Activated B cell treated with CpG ODN at 0.5 μM for 24 hours (primary cell): ENCODE data around the gene SEC11A. TPM values are rescaled to one million over a fixed set of nuclear protein-coding genes. Genes with fewer than 3 reads are reported as not detected.

Experiments
- ATAC-seq: fragments of 200-7000 bp; cut with Tn5 transposase; one replicate; pipeline ENCODE4 v1.10.0; 2021; ENCODE audit warnings: low read depth, mild to moderate bottlenecking, moderate library complexity
- CTCF ChIA-PET: fragments of 350-600 bp; sonication (Branson Sonifier 250); formaldehyde crosslinking; loops from one replicate; lab custom pipeline; 2021; ENCODE audit warnings: antibody characterized with exemption; lab: Charles Lee
- POLR2A ChIA-PET: fragments of 350-600 bp; sonication (Branson Sonifier 250); formaldehyde crosslinking; loops from one replicate; lab custom pipeline; 2021; ENCODE audit warnings: antibody characterized with exemption; lab: Charles Lee
- DNase-seq: peaks from one replicate; pipeline ENCODE4 v3.0.0; 2022
- H3K27ac Mint-ChIP-seq: one replicate; pipeline ENCODE4 v1.8.0; 2020; ENCODE audit warnings: mixed read lengths
- H3K27me3 Mint-ChIP-seq: one replicate; pipeline ENCODE4 v1.8.0; 2021; ENCODE audit warnings: mixed read lengths
- H3K36me3 Mint-ChIP-seq: one replicate; pipeline ENCODE4 v1.8.0; 2021; ENCODE audit warnings: low read depth, mixed read lengths
- H3K4me1 Mint-ChIP-seq: one replicate; pipeline ENCODE4 v1.8.0; 2021; ENCODE audit warnings: mixed read lengths
- H3K4me3 Mint-ChIP-seq: one replicate; pipeline ENCODE4 v1.8.0; 2020; ENCODE audit warnings: mild to moderate bottlenecking, mixed read lengths
- H3K9me3 Mint-ChIP-seq: one replicate; pipeline ENCODE4 v1.8.0; 2020; ENCODE audit warnings: mixed read lengths
- intact Hi-C: fragments of 100-400 bp; cut with micrococcal nuclease; formaldehyde crosslinking; loops from one replicate; pipeline ENCODE4 v1.15.1; 2024
- total RNA-seq: library from RNA; stranded (reverse); gene quantifications from 2 replicates; pipeline ENCODE4 v1.2.3, GENCODE V29; 2022
- TF ChIP-seq, protein P1 (sequence below): fragments of 200-600 bp; IDR thresholded peaks from one replicate; pipeline ENCODE4 v1.8.0; 2022; ENCODE audit warnings: antibody characterized with exemption, mild to moderate bottlenecking

The SEC11A gene
- total RNA-seq, 1 donor from 2014 or later, result 68.9 TPM

GRCh38 chr15:84731774-84732173 is 15.8 kb upstream of the SEC11A start:
- H3K36me3 Mint-ChIP-seq, result no peaks in the 10 kb centered on the region
- ChIA-PET CTCF (interaction anchor here (0.7 kb wide), 1 partner anchor 256 kb away, joined by 3 read pairs; no protein-coding TSS in a partner anchor), POLR2A (interaction anchor here (0.6 to 7.6 kb wide), 7 partner anchors 8 to 259 kb away, joined by 3 to 139 read pairs (median 5); partner anchors contain the start of genes SEC11A and WDR73)
- no peak overlapping the region for H3K4me3 Mint-ChIP-seq
- intact Hi-C loops, result no loop called here
- H3K27me3 Mint-ChIP-seq, result no peaks in the 10 kb centered on the region
- H3K9me3 Mint-ChIP-seq, result no peaks in the 10 kb centered on the region
- ATAC-seq (no peak), DNase-seq (no peak)
- H3K27ac Mint-ChIP-seq, result no peak overlapping the region
- TF ChIP-seq, protein P1, sequence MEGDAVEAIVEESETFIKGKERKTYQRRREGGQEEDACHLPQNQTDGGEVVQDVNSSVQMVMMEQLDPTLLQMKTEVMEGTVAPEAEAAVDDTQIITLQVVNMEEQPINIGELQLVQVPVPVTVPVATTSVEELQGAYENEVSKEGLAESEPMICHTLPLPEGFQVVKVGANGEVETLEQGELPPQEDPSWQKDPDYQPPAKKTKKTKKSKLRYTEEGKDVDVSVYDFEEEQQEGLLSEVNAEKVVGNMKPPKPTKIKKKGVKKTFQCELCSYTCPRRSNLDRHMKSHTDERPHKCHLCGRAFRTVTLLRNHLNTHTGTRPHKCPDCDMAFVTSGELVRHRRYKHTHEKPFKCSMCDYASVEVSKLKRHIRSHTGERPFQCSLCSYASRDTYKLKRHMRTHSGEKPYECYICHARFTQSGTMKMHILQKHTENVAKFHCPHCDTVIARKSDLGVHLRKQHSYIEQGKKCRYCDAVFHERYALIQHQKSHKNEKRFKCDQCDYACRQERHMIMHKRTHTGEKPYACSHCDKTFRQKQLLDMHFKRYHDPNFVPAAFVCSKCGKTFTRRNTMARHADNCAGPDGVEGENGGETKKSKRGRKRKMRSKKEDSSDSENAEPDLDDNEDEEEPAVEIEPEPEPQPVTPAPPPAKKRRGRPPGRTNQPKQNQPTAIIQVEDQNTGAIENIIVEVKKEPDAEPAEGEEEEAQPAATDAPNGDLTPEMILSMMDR, result no peak
- H3K4me1 Mint-ChIP-seq, result peaks cover 52% of the 10 kb centered on the region

DNA sequence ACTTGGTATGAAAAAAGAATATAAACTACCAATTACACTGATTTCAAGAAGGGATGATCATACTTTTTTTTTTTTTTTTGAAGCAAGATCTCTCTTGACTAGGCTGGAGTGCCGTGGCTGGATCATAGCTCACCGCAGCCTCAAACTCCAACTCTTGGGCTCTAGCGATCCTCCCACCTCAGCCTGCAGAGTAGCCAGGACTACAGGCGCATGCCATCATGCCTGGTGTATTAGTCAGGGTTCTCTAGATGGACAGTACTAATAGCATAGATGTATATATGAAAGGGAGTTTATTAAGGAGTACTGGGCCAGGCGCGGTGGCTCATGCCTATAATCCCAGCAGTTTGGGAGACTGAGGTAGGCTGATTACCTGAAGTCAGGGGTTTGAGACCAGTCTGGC is 11.5 kb upstream of the SEC11A start:
- TF ChIP-seq, protein P1, result no peak
- ATAC-seq (no peak), DNase-seq (no peak)
- intact Hi-C loops, result no loop called here
- ChIA-PET CTCF (no interaction called here), POLR2A (interaction anchor here (1.2 to 4.5 kb wide), 2 partner anchors 11 to 20 kb away, joined by 5 to 23 read pairs; partner anchors contain the start of genes SEC11A and ZNF592)
- no peak overlapping the region for H3K4me3 Mint-ChIP-seq
- H3K36me3 Mint-ChIP-seq, result no peaks in the 10 kb centered on the region
- no peaks in the 10 kb centered on the region for H3K27me3 Mint-ChIP-seq
- H3K9me3 Mint-ChIP-seq, result no peaks in the 10 kb centered on the region
- peak overlapping the region; percentile 18 for H3K27ac Mint-ChIP-seq
- H3K4me1 Mint-ChIP-seq, result peaks cover 45% of the 10 kb centered on the region

GRCh38 chr15:84725001-84725491 is 9.1 kb upstream of the SEC11A start:
- intact Hi-C loops, result loop anchor here (1.0 kb wide), 1 partner anchor 9 kb away; the partner anchor contains the start of gene SEC11A
- Mint-ChIP-seq H3K27ac (peak overlapping the region; percentile 89), H3K9me3 (no peaks in the 10 kb centered on the region), H3K4me1 (peaks cover 58% of the 10 kb centered on the region), H3K4me3 (peak overlapping the region; percentile 59), H3K36me3 (no peaks in the 10 kb centered on the region), H3K27me3 (no peaks in the 10 kb centered on the region)
- peak; percentile 80 for ATAC-seq
- ChIA-PET CTCF (interaction anchor here (2.0 kb wide), 1 partner anchor 10 kb away, joined by 10 read pairs; no protein-coding TSS in a partner anchor), POLR2A (interaction anchor here (0.6 to 4.5 kb wide), 6 partner anchors 9 to 65 kb away, joined by 3 to 30 read pairs (median 14); partner anchors contain the start of genes SEC11A and ZNF592)
- DNase-seq, result no peak
- TF ChIP-seq, protein P1, result no peak

DNA sequence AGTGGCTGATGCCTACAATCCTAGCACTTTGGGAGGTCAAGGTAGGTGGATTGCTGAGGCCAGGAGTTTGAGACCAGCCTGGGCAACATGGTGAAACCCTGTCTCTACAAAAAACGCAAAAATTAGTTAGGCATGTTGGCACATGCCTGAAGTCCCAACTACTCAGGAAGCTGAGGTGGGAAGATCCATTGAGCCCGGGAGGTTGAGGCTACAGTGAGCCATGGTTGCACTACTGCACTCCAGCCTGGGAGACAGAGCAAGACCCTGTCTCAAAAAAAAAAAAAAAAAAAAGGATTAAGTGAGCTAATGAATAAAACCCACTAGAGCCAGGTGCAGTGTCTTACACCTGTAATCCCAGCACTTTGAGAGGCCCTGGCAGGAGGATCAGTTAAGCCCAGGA is 6.7 kb upstream of the SEC11A start:
- no peaks in the 10 kb centered on the region for H3K36me3 Mint-ChIP-seq
- TF ChIP-seq, protein P1, result no peak
- no peaks in the 10 kb centered on the region for H3K9me3 Mint-ChIP-seq
- H3K4me1 Mint-ChIP-seq, result peaks cover 54% of the 10 kb centered on the region
- no peak for ATAC-seq
- intact Hi-C loops, result no loop called here
- no peak overlapping the region for H3K27ac Mint-ChIP-seq
- ChIA-PET POLR2A (interaction anchor here (1.2 kb wide), 2 partner anchors 10 to 17 kb away, joined by 3 to 5 read pairs; no protein-coding TSS in a partner anchor), CTCF (no interaction called here)
- DNase-seq, result no peak
- no peak overlapping the region for H3K4me3 Mint-ChIP-seq
- H3K27me3 Mint-ChIP-seq, result no peaks in the 10 kb centered on the region

DNA sequence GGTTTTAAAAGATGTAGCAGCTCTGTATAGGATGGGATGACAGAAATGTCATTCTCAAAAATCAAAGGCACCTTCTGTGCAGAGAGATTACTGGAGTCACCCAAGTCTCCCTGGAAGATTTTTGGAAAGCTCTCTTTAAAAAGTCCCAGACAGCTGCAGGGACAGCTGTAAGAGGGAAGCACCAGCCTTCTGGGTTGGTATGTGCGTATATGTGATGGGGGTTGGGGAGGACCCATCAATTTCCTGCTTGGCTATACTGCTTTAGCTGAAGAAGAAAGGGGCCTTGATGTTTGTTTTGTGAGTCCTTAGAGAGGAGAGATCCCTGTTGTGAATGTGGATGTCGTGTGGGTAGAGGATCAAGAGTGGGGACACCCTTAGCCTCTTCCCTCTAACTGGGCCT is 5.4 kb upstream of the SEC11A start:
- DNase-seq (no peak), ATAC-seq (no peak)
- H3K4me3 Mint-ChIP-seq, result peak overlapping the region; percentile 28
- CTCF ChIA-PET, result interaction anchor here (1.0 to 1.4 kb wide), 2 partner anchors 14 to 29 kb away, joined by 3 to 5 read pairs; no protein-coding TSS in a partner anchor
- H3K4me1 Mint-ChIP-seq, result peaks cover 65% of the 10 kb centered on the region
- H3K27ac Mint-ChIP-seq, result peak overlapping the region; percentile 76
- no peaks in the 10 kb centered on the region for H3K9me3 Mint-ChIP-seq
- H3K36me3 Mint-ChIP-seq, result peaks cover 3% of the 10 kb centered on the region
- no peaks in the 10 kb centered on the region for H3K27me3 Mint-ChIP-seq
- POLR2A ChIA-PET, result interaction anchor here (0.6 to 1.7 kb wide), 11 partner anchors 10 to 89 kb away, joined by 3 to 13 read pairs (median 4); no protein-coding TSS in a partner anchor
- intact Hi-C loops, result no loop called here
- TF ChIP-seq, protein P1, result no peak
